Skin epidermis (tissue), 12 donors: ENCODE data around the gene NAT8L.

ENCODE experiments used
- H3K27ac ChIP-seq, 21 experiments: fragments of 200-600 bp; sonication (generic) in 11 of 21; one replicate each; pipeline ENCODE4 v1.5.0; 2020; ENCODE audit warnings: mild to moderate bottlenecking in 3 of 21, inconsistent platforms in 2 of 21, moderate library complexity in 2 of 21
- H3K4me3 ChIP-seq, 7 experiments: fragments of 200-600 bp; sonication (generic) in 2 of 7; one replicate each; pipeline ENCODE4 v1.5.0; 2020; ENCODE audit warnings: inconsistent platforms in 2 of 7, mild to moderate bottlenecking in 2 of 7, moderate library complexity in 1 of 7

NAT8L gene

GRCh38 chr4:2062168-2062807, 3.2 kb downstream of the NAT8L start:
- Histone ChIP-seq H3K4me3 (no peak overlapping the region), H3K27ac (no peak overlapping the region)

GRCh38 chr4:2062808-2063524, 3.8 kb downstream of the NAT8L start:
- no peak overlapping the region for H3K27ac ChIP-seq

GRCh38 chr4:2063557-2064275, 4.6 kb downstream of the NAT8L start:
- H3K27ac ChIP-seq = no peak overlapping the region
- H3K4me3 ChIP-seq = no peak overlapping the region

More at GRCh38 chr4:2062808-2063524, 3.8 kb downstream of the NAT8L start:
- H3K4me3 ChIP-seq = no peak overlapping the region

GRCh38 chr4:2064276-2064991, 5.3 kb downstream of the NAT8L start:
- no peak overlapping the region for H3K4me3 ChIP-seq
- no peak overlapping the region for H3K27ac ChIP-seq

DNA sequence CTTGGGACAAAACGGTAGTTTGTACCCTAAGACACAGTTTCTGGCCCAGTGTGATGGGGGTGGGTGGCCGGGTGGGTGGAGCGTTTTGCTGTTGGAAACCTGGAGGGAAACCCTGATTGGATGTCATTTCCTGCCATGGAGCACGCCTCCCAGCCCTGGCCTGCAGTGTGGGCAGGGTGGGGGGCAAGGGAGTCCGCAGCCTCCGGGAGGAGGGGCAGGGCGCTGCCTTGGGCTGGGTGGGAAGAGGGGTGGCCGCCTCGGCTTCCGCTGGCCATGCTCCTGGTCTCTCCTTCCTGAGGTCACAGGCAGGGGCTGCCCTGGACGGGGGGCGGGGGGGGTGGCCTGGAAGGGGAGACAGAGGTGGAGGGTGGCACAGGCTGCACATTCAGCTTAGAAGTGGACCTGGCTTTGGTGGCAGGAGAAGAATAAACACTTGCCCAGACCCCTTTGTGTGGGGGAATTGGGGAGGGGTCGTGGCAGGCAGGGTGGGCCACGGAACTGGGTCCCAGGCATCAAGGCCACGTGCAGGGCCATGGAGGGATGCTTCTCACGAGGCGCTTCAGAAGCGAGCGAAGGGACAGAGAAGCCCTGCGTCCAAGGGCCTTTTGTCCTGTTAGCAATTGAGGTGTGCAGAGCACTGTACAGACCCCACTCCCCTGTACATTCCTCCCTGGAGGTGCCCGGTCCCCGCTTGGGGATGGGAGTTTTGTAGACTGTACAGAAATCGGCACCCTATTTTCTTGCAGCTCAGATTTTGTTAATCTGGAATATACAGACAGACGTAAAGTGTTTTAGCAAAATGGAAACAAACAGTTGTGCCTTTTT, 6.2 kb downstream of the NAT8L start:
- no peak overlapping the region for H3K27ac ChIP-seq
- H3K4me3 ChIP-seq = no peak overlapping the region

GRCh38 chr4:2066011-2066551, 7.0 kb downstream of the NAT8L start:
- Histone ChIP-seq H3K27ac (no peak overlapping the region), H3K4me3 (no peak overlapping the region)

- no peak overlapping the region for H3K4me3 ChIP-seq
- no peak overlapping the region for H3K27ac ChIP-seq
Measured at GRCh38 chr4:2066571-2067445, 7.7 kb downstream of the NAT8L start.

DNA sequence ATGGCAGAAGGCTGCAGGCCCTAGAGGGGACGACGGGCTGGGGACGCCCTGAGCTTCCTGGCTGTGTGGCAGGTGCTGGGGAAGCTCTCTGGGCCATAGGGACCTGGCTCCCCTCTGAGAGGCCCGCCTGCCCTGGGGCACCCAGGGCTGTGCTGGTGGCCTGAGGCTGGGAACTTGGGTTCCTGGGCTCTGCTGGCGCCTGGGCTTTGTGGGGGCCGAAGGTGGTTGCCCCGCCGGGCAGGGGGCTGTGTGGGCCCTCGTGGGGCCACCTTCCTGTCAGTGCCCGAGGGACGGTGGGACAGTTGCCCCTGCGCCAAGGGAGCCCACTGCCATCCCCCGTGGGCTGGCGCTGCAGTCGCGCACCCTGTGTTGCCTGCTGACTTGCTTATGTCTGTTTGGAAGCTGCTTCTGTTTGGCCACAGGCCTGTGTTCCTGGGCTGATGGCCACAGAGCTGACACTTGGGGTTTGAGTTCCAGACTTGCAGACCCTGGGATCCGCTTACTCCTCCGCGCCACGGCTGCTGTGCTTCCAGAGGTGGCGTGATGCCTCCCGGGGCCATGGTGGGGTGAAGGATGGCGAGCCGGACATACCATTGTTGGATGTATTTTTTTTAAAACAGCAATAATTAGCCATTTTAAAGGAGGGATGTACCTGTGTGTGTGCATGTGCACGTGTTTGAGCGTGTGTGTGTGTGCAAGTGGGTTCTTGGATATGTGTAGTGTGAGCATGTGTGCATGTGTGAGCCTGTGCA, 8.5 kb downstream of the NAT8L start:
- no peak overlapping the region for H3K4me3 ChIP-seq
- H3K27ac ChIP-seq = no peak overlapping the region

DNA sequence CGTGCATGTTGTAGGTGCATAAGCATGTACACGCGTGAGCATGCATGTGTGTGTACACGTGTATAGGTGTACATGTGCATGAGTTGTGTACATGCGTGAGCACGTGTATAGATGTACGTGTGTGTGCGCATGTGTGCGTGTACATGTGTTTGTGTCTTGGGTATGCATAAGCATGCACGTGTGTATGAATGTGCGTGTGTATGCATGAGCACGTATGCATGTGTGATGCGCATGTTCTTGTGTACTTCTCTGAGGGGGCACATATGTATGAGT, 9.0 kb downstream of the NAT8L start:
- H3K27ac ChIP-seq = no peak overlapping the region
- no peak overlapping the region for H3K4me3 ChIP-seq

DNA sequence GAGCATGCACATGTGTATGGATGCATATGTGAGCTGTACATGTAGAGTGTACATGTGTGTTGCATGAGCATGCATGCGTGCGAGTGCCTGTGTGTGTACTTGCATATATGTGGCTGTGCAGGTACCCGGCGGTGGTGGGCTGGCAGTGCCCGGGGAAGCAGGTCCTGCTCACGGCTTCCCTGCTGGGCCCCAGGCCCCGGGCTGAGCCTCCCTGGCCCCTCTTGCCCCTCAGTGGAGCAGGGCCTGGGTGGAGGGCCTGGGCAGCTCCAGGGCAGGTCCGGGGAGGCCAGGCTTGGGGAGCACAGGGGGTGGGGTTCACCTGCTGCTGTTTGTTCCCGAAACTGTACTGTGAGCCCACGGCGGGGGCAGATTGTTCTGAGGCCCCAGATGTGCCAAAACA, 9.4 kb downstream of the NAT8L start:
- Histone ChIP-seq H3K4me3 (no peak overlapping the region), H3K27ac (no peak overlapping the region)

- no peak overlapping the region for H3K4me3 ChIP-seq
Measured at GRCh38 chr4:2069161-2069971, 10.2 kb downstream of the NAT8L start.

GRCh38 chr4:2069986-2070385, 10.9 kb downstream of the NAT8L start:
- H3K4me3 ChIP-seq = no peak overlapping the region
- H3K27ac ChIP-seq = no peak overlapping the region

More at GRCh38 chr4:2069161-2069971, 10.2 kb downstream of the NAT8L start:
- no peak overlapping the region for H3K27ac ChIP-seq

DNA sequence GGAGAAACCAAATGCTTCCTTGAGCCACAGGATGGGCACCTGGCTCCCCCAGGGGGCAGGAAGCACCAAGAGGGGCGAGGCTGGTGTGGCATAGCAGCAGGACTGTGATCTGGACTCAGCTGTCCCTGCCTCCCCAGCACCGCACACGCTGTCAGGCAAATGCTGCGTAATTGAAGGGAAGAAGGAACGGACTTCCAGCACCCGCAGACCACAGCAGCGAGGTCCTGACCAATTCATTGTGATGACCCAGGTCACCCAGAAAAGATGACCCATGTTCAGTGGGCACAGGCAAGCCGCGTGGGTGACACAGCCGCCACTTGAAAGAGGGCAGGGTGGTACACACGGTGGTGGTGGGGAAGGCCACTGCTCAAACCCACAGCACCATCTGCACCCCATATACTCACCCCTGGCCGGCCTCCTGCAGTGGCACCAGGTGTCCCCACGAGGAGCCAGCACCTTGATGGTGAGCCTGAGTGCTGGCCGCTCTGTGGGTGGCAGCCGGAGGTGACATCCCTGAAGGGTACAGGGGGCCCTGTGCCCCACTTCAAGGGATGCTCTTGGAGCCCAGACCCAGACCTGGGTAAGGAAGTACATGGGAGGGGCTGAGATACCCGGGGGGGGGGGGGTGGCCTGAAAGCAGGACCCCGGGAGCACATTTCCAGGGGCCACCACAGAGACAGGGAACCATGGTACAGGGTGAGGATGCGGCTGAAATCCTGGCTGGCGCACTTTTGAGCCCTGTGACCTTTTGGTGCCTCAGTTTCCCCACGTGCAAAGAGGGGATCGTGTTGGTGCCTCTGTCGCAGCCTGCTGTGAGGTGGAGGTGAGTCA, 11.5 kb downstream of the NAT8L start:
- H3K4me3 ChIP-seq = no peak overlapping the region
- H3K27ac ChIP-seq = no peak overlapping the region

DNA sequence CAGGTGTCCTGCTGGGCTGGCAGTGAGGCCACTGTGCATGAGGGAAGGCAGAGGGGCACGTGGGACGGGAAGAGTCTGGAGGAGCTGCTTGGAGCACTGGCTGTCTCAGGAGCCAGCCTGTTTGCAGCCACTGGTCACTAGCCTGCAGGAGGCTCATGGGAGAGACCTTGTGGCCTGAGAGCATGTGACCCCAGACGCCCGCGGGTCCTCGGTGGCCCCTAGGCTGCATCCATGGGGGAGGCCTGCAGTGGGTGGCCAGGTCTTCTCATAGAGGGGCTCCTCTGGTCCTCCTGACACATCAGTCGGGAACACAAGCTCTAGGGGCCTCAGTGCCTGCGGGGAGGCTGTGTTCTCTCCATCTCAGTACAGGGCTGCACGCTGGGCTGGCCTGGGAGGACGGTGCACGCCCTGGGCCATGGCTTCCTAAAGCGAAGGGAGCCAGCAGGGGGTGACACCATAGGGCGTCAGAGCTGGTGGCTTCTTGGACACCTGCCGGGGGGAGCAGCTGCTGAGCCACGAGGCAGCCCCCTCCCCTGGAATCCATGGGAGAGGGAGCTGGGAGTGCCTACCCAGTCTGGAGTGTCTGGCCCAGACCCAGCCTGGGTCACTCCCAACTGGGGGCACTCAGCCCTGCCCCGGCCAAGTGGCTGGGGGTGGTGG, 12.3 kb downstream of the NAT8L start:
- Histone ChIP-seq H3K4me3 (no peak overlapping the region), H3K27ac (no peak overlapping the region)
